ENCODE results near the gene ZFYVE1.

ZFYVE1 gene

GRCh38 chr14:72924337-72924736 lies 102.6 kb downstream of the ZFYVE1 start:
- Histone ChIP-seq H3K27ac (no peak overlapping the region), H3K4me1 (ENCODE audit: low read depth, poor library complexity, severe bottlenecking) (peaks cover 4% of the 10 kb centered on the region), H2AFZ (ENCODE audit: low read depth) (no peak overlapping the region), H3K4me3 (IDR thresholded peaks at IDR 0.05; ENCODE audit: insufficient read depth, low read depth, low read length) (no peak overlapping the region), H4K20me1 (ENCODE audit: insufficient read depth) (no peaks in the 10 kb centered on the region), H3K79me2 (ENCODE audit: insufficient read depth, low read depth) (peaks cover 13% of the 10 kb centered on the region), H3K4me2 (no peak overlapping the region), H3K9ac (no peak overlapping the region), H3K27me3 (ENCODE audit: insufficient read depth, low read depth) (no peaks in the 10 kb centered on the region), H3K36me3 (ENCODE audit: insufficient read depth) (no peaks in the 10 kb centered on the region)
- TF ChIP-seq, protein P1, sequence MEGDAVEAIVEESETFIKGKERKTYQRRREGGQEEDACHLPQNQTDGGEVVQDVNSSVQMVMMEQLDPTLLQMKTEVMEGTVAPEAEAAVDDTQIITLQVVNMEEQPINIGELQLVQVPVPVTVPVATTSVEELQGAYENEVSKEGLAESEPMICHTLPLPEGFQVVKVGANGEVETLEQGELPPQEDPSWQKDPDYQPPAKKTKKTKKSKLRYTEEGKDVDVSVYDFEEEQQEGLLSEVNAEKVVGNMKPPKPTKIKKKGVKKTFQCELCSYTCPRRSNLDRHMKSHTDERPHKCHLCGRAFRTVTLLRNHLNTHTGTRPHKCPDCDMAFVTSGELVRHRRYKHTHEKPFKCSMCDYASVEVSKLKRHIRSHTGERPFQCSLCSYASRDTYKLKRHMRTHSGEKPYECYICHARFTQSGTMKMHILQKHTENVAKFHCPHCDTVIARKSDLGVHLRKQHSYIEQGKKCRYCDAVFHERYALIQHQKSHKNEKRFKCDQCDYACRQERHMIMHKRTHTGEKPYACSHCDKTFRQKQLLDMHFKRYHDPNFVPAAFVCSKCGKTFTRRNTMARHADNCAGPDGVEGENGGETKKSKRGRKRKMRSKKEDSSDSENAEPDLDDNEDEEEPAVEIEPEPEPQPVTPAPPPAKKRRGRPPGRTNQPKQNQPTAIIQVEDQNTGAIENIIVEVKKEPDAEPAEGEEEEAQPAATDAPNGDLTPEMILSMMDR (conservative IDR thresholded peaks at IDR 0.05; ENCODE audit: low read depth, low read length) = no peak

DNA sequence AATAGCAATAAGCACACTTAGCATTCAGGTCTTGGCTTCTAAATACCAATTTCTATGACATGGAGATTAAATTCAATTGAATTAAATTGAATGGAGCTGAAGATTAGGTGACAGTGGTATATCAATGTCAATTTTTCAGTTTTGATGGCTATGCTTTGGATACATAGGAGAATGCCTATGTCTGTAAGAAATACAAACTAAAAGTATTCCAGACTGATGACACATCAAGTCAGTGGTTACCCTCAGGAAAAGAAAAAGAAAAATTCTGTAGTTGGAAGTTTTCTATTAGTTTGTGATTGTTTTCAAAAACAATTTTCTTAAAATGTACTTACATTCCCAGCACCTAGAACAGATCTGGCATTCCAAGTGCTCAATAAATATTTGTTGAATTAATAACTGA lies 105.5 kb downstream of the ZFYVE1 start:
- peaks cover 4% of the 10 kb centered on the region for H3K4me1 ChIP-seq (ENCODE audit: low read depth, poor library complexity, severe bottlenecking)
- H3K27ac ChIP-seq = no peak overlapping the region
- H3K4me2 ChIP-seq = no peak overlapping the region
- H2AFZ ChIP-seq (ENCODE audit: low read depth) = no peak overlapping the region
- no peak overlapping the region for H3K9ac ChIP-seq
- H3K79me2 ChIP-seq (ENCODE audit: insufficient read depth, low read depth) = no peaks in the 10 kb centered on the region
- no peaks in the 10 kb centered on the region for H3K36me3 ChIP-seq (ENCODE audit: insufficient read depth)
- H3K27me3 ChIP-seq (ENCODE audit: insufficient read depth, low read depth) = no peaks in the 10 kb centered on the region
- H4K20me1 ChIP-seq (ENCODE audit: insufficient read depth) = no peaks in the 10 kb centered on the region
- TF ChIP-seq, protein P1 (conservative IDR thresholded peaks at IDR 0.05; ENCODE audit: low read depth, low read length) = no peak
- H3K4me3 ChIP-seq (IDR thresholded peaks at IDR 0.05; ENCODE audit: insufficient read depth, low read depth, low read length) = no peak overlapping the region

- Histone ChIP-seq H3K4me1 (ENCODE audit: low read depth, poor library complexity, severe bottlenecking) (no peaks in the 10 kb centered on the region), H3K36me3 (ENCODE audit: insufficient read depth) (no peaks in the 10 kb centered on the region), H3K27ac (no peak overlapping the region), H4K20me1 (ENCODE audit: insufficient read depth) (no peaks in the 10 kb centered on the region), H3K27me3 (ENCODE audit: insufficient read depth, low read depth) (no peaks in the 10 kb centered on the region), H3K4me3 (IDR thresholded peaks at IDR 0.05; ENCODE audit: insufficient read depth, low read depth, low read length) (no peak overlapping the region), H3K79me2 (ENCODE audit: insufficient read depth, low read depth) (no peaks in the 10 kb centered on the region), H3K4me2 (no peak overlapping the region), H3K9ac (no peak overlapping the region), H2AFZ (ENCODE audit: low read depth) (no peak overlapping the region)
- TF ChIP-seq, protein P1 (conservative IDR thresholded peaks at IDR 0.05; ENCODE audit: low read depth, low read length) = no peak
Observed at GRCh38 chr14:72920008-72920407, 106.9 kb downstream of the ZFYVE1 start.

All from KMS-11 (cell line).